SK-N-SH (cell line): Measurements from ENCODE around the gene PYGM.

Source experiments
- CTCF ChIP-seq: fragments of 200-600 bp; sonication (generic); IDR thresholded peaks from 2 replicates; pipeline ENCODE4 v1.6.1; 2017; ENCODE audit warnings: antibody characterized with exemption, mild to moderate bottlenecking, moderate library complexity
- ELF1 ChIP-seq: IDR thresholded peaks from 2 replicates; pipeline ENCODE4 v1.4.0; 2012
- EZH2phosphoT487 ChIP-seq: fragments of 200-600 bp; sonication (generic); IDR thresholded peaks from 2 replicates; pipeline ENCODE4 v1.6.1; 2017; ENCODE audit warnings: low read depth, mixed run types, mild to moderate bottlenecking, antibody characterized with exemption, moderate library complexity, borderline replicate concordance
- FOSL2 ChIP-seq: IDR thresholded peaks from 2 replicates; pipeline ENCODE4 v1.4.0; 2012; ENCODE audit warnings: low read depth, mild to moderate bottlenecking, moderate library complexity, borderline replicate concordance
- FOXM1 ChIP-seq: IDR thresholded peaks from 2 replicates; pipeline ENCODE4 v1.4.0; 2012; ENCODE audit warnings: low read depth, mild to moderate bottlenecking
- MEF2A ChIP-seq: IDR thresholded peaks from 2 replicates; pipeline ENCODE4 v1.4.0; 2012; ENCODE audit warnings: low read depth, borderline replicate concordance
- NFIC ChIP-seq: IDR thresholded peaks from 2 replicates; pipeline ENCODE4 v1.4.0; 2012; ENCODE audit warnings: borderline replicate concordance
- POLR2AphosphoS5 ChIP-seq: IDR thresholded peaks from 2 replicates; pipeline ENCODE4 v1.6.1; 2012; ENCODE audit warnings: low read depth, low read length
- RAD21 ChIP-seq: IDR thresholded peaks from 2 replicates; pipeline ENCODE4 v1.6.1; 2012; ENCODE audit warnings: mild to moderate bottlenecking, low read length
- REST ChIP-seq: IDR thresholded peaks from 2 replicates; pipeline ENCODE4 v1.6.1; 2012; ENCODE audit warnings: mild to moderate bottlenecking, low read depth, low read length, moderate library complexity
- RFX5 ChIP-seq: IDR thresholded peaks from 2 replicates; pipeline ENCODE4 v1.6.1; 2012; ENCODE audit warnings: mild to moderate bottlenecking, improper control_type of control experiment, low read length
- SMC3 ChIP-seq: IDR thresholded peaks from 2 replicates; pipeline ENCODE4 v1.6.1; 2012; ENCODE audit warnings: low read depth, low read length, improper control_type of control experiment
- USF1 ChIP-seq: IDR thresholded peaks from 2 replicates; pipeline ENCODE4 v1.4.0; 2012; ENCODE audit warnings: low read depth, borderline replicate concordance

- TF ChIP-seq SMC3 = no peak
- no peak for TF ChIP-seq MEF2A
- no peak for TF ChIP-seq REST
- TF ChIP-seq FOXM1 = no peak
- TF ChIP-seq CTCF = no peak
- TF ChIP-seq RAD21 = no peak
- no peak for TF ChIP-seq POLR2AphosphoS5
- no peak for TF ChIP-seq FOSL2
- no peak for TF ChIP-seq USF1
- no peak for TF ChIP-seq RFX5
- TF ChIP-seq EZH2phosphoT487 = no peak
- TF ChIP-seq NFIC = no peak
- no peak for TF ChIP-seq ELF1
These were observed 43.1 kb downstream of the PYGM start for GRCh38 chr11:64716473-64717267.
